A673 (cell line): ENCODE measurements around the gene TRAF4. TPM values are rescaled to one million over a fixed set of nuclear protein-coding genes. Genes with fewer than 3 reads are reported as not detected.

Source experiments
- BruUV-seq: library from RNA; stranded (reverse); fragments of 400-500 nt; replicated peaks from 2 replicates; lab custom pipeline; 2021; lab: Mats Ljungman, UMichigan
- CTCF ChIA-PET: fragments of 300-600 bp; sonication (Branson Sonifier 250); formaldehyde crosslinking; loops from one replicate; lab custom pipeline; 2022; ENCODE audit warnings: antibody characterized with exemption; lab: Charles Lee
- POLR2A ChIA-PET: fragments of 300-600 bp; sonication (Branson Sonifier 250); formaldehyde crosslinking; loops from one replicate; lab custom pipeline; 2022; ENCODE audit warnings: antibody characterized with exemption; ENCODE audit not compliant: low non-redundant PET; lab: Charles Lee
- DNase-seq: peaks from one replicate; pipeline ENCODE4 v3.0.0-alpha.2; 2015; ENCODE audit warnings: low spot score
- H3K27ac ChIP-seq: fragments of 200-600 bp; sonication (generic); 2 replicates; pipeline ENCODE4 v1.5.1; 2016; ENCODE audit warnings: mixed run types, low read depth, mild to moderate bottlenecking, mixed read lengths, antibody characterized with exemption, low read length; ENCODE audit not compliant: poor library complexity, severe bottlenecking
- H3K27me3 ChIP-seq: fragments of 200-600 bp; sonication (generic); replicated peaks from 2 replicates; pipeline ENCODE4 v1.6.1; 2017; ENCODE audit warnings: mixed run types, low read depth, mild to moderate bottlenecking, mixed read lengths, antibody characterized with exemption, low read length; ENCODE audit not compliant: insufficient read depth, poor library complexity
- H3K36me3 ChIP-seq: fragments of 200-600 bp; sonication (generic); 2 replicates; pipeline ENCODE4 v1.6.1; 2016; ENCODE audit warnings: mixed run types, mild to moderate bottlenecking, mixed read lengths, antibody characterized with exemption, low read length; ENCODE audit not compliant: insufficient read depth, poor library complexity, severe bottlenecking
- H3K4me1 ChIP-seq: fragments of 200-600 bp; sonication (generic); 2 replicates; pipeline ENCODE4 v1.6.1; 2017; ENCODE audit warnings: mixed run types, mild to moderate bottlenecking, mixed read lengths, antibody characterized with exemption, low read length; ENCODE audit not compliant: insufficient read depth, poor library complexity, severe bottlenecking
- H3K4me3 ChIP-seq: fragments of 200-600 bp; sonication (generic); 2 replicates; pipeline ENCODE4 v1.5.1; 2016; ENCODE audit warnings: low read depth, mixed run types, mild to moderate bottlenecking, mixed read lengths, low read length; ENCODE audit not compliant: poor library complexity, severe bottlenecking
- H3K9me3 ChIP-seq: fragments of 200-600 bp; sonication (generic); 2 replicates; pipeline ENCODE4 v1.6.1; 2016; ENCODE audit warnings: mixed run types, low read depth, mild to moderate bottlenecking, mixed read lengths, antibody characterized with exemption, low read length; ENCODE audit not compliant: poor library complexity, severe bottlenecking
- EZH2 ChIP-seq: fragments of 200-600 bp; sonication (generic); IDR thresholded peaks from 2 replicates; pipeline ENCODE4 v1.6.1; 2017; ENCODE audit warnings: borderline replicate concordance, low read depth, mild to moderate bottlenecking, mixed read lengths, antibody characterized with exemption, low read length; ENCODE audit not compliant: poor library complexity, severe bottlenecking
- intact Hi-C: fragments of 100-400 bp; cut with micrococcal nuclease; formaldehyde crosslinking; loops from one replicate; pipeline ENCODE4 v1.10.0; 2022; ENCODE audit not compliant: unreplicated experiment
- total RNA-seq: library from RNA; stranded (reverse); gene quantifications from 2 replicates; pipeline ENCODE4 v1.2.3, GENCODE V29; 2021
- TF ChIP-seq, protein P1 (sequence below): fragments of 300-800, 200-600 bp; sonication (generic); conservative IDR thresholded peaks from 2 replicates; pipeline ENCODE4 v1.5.1; 2017; ENCODE audit warnings: low read depth, mild to moderate bottlenecking, antibody characterized with exemption, low read length, moderate library complexity, mixed read lengths

Gene TRAF4
- total RNA-seq, 1 experiment from 2014 or later, result 128 TPM

DNA sequence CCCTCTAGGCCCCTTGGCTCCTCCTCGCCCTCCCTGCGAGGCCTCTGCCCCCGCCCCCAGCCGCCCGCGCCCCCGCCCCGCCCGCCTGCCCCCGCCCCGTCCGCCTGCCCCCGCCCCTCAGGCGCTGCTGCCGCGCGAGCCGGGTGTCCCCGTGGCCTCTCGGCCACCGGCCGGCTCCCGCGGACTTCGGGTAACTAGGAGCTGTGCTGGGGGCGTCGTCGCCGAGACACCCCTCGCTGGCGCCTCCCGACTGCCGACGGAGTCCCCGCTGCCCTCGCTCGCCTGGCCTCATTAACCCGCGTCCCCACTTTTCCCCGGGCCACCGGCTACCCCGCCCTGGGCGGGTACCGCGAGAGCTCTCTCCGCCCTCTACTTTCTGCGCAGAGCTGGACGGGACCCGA lies 17.6 kb upstream of the TRAF4 start, which contains the start of gene TLCD1:
Gene TLCD1 (minus strand): TSS at position 8 of the 401 bp plus-strand sequence. CDS start 136 bp downstream, outside the sequence.
- intact Hi-C loops, result loop anchor here (2.0 to 5.0 kb wide), 3 partner anchors 25 to 391 kb away; partner anchors contain the start of gene FLOT2
- peaks cover 39% of the 10 kb centered on the region for H3K36me3 ChIP-seq
- peak within 1 kb of the TSS; percentile 79 for H3K27ac ChIP-seq
- CTCF ChIA-PET, result interaction anchor here (0.5 to 3.4 kb wide), 26 partner anchors 9 to 541 kb away, joined by 3 to 82 read pairs (median 6); partner anchors contain the start of genes PHF12 and TRAF4
- no peaks in the 10 kb centered on the region for H3K9me3 ChIP-seq
- POLR2A ChIA-PET, result interaction anchor here (0.6 kb wide), 2 partner anchors 34 to 197 kb away, joined by 3 read pairs; no protein-coding TSS in a partner anchor
- peak within 1 kb of the TSS; percentile 59 for H3K4me3 ChIP-seq
- no TSS peak for BruUV-seq
- peak; percentile 79 for DNase-seq
- TF ChIP-seq EZH2, result no peak
- TF ChIP-seq, protein P1, sequence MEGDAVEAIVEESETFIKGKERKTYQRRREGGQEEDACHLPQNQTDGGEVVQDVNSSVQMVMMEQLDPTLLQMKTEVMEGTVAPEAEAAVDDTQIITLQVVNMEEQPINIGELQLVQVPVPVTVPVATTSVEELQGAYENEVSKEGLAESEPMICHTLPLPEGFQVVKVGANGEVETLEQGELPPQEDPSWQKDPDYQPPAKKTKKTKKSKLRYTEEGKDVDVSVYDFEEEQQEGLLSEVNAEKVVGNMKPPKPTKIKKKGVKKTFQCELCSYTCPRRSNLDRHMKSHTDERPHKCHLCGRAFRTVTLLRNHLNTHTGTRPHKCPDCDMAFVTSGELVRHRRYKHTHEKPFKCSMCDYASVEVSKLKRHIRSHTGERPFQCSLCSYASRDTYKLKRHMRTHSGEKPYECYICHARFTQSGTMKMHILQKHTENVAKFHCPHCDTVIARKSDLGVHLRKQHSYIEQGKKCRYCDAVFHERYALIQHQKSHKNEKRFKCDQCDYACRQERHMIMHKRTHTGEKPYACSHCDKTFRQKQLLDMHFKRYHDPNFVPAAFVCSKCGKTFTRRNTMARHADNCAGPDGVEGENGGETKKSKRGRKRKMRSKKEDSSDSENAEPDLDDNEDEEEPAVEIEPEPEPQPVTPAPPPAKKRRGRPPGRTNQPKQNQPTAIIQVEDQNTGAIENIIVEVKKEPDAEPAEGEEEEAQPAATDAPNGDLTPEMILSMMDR, result no peak
- peaks cover 48% of the 10 kb centered on the region for H3K4me1 ChIP-seq
- H3K27me3 ChIP-seq, result no peaks in the 10 kb centered on the region

DNA sequence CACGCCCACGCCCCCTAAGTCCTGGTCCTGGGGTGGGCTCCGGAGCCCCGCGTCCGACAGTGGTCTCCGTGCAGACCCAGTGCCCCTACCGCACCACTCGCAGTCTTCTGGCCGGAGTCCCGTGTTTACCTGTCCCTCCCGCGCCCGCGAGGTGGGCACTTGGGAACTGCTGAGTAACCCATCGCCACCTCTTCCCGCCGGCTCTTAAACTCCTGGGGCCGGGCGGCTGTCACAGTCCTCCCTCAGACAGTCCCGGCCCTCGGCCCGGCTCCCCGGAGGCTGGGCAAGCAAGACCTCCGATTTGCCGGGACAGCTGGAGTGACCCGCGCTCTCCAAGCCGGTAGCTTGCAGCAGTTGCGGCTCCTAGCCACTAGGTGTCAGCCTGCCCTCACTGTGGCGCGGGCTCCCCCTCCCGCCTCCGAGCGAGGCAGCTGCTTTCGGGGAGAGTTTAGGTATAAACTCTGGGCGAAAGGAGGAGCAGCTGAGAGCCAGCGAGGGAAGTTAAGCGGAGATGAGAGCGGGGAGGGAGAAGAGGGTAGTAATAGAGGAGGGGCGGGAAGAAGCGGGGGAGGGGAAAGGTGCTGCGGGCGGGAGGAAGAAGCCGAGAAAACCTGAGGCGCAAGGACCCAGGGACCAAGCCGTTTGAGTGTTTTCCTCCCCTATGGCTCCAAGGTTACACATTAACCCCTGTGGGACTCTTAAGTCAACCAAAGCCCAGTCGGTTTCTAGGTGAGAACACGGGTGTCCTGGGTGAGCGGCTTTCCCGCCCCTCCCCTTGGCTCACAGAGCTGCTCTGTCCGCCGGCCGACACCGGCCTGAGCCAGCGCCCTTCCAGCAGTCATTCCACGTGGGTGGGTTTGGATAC lies 17.0 kb upstream of the TRAF4 start:
- ChIA-PET POLR2A (interaction anchor here (0.5 to 0.7 kb wide), 5 partner anchors 17 to 390 kb away, joined by 3 to 9 read pairs (median 3); no protein-coding TSS in a partner anchor), CTCF (interaction anchor here (0.5 to 3.4 kb wide), 34 partner anchors 10 to 540 kb away, joined by 3 to 82 read pairs (median 5); partner anchors contain the start of genes PHF12 and TRAF4)
- H3K27me3 ChIP-seq, result no peaks in the 10 kb centered on the region
- H3K4me1 ChIP-seq, result peaks cover 42% of the 10 kb centered on the region
- H3K9me3 ChIP-seq, result no peaks in the 10 kb centered on the region
- TF ChIP-seq EZH2, result no peak
- TF ChIP-seq, protein P1, result peak; percentile 99
- H3K4me3 ChIP-seq, result peak overlapping the region; percentile 59
- H3K36me3 ChIP-seq, result peaks cover 33% of the 10 kb centered on the region
- peak overlapping the region; percentile 60 for H3K27ac ChIP-seq
- intact Hi-C loops, result loop anchor here (1.0 to 5.0 kb wide), 5 partner anchors 24 to 390 kb away; partner anchors contain the start of gene FLOT2
- no TSS peak for BruUV-seq
- DNase-seq, result peak; percentile 97
